MM.1S (cell line): Measurements from ENCODE around the gene TUBG2.

Source experiments
- CTCF ChIP-seq: fragments of 300-600 bp; sonication (generic); IDR thresholded peaks from 2 replicates; pipeline ENCODE4 v1.5.1; 2016; ENCODE audit warnings: antibody characterized with exemption, low read length, mixed read lengths
- EZH2phosphoT487 ChIP-seq: fragments of 300-600 bp; sonication (generic); IDR thresholded peaks from 2 replicates; pipeline ENCODE4 v1.6.1; 2018; ENCODE audit warnings: antibody characterized with exemption, low read length

- TF ChIP-seq CTCF (no peak), EZH2phosphoT487 (no peak)
Observed at GRCh38 chr17:42682722-42683403, 23.8 kb downstream of the TUBG2 start.
